UCSD-AML1 (cell line): ENCODE measurements around the gene ZFHX3.

Experiments
- DNase-seq: peaks from one replicate; lab custom pipeline; 2025; ENCODE audit not compliant: unreplicated experiment; lab: John Stamatoyannopoulos, UW

The ZFHX3 gene

GRCh38 chr16:72911971-72912370, 136.0 kb downstream of the ZFHX3 start:
- no peak for DNase-seq

- DNase-seq: no peak
These were observed 137.1 kb downstream of the ZFHX3 start for GRCh38 chr16:72910875-72911274.

GRCh38 chr16:72910381-72910780, 137.5 kb downstream of the ZFHX3 start:
- no peak for DNase-seq

- DNase-seq: no peak
These were observed 138.7 kb downstream of the ZFHX3 start for GRCh38 chr16:72909196-72909595.

- no peak for DNase-seq
These were observed 139.4 kb downstream of the ZFHX3 start for GRCh38 chr16:72908362-72909167.

- no peak for DNase-seq
These were observed 142.3 kb downstream of the ZFHX3 start for GRCh38 chr16:72905581-72905980.

- no peak for DNase-seq
These were observed 144.8 kb downstream of the ZFHX3 start for GRCh38 chr16:72903176-72903575.

- DNase-seq: no peak
These were observed 145.7 kb downstream of the ZFHX3 start for GRCh38 chr16:72902206-72902605.

GRCh38 chr16:72901000-72901627, 146.8 kb downstream of the ZFHX3 start:
- DNase-seq: no peak

GRCh38 chr16:72898216-72898825, 149.6 kb downstream of the ZFHX3 start:
- DNase-seq: no peak

- no peak for DNase-seq
These were observed 150.2 kb downstream of the ZFHX3 start for GRCh38 chr16:72897707-72898106.

- no peak for DNase-seq
These were observed 151.3 kb downstream of the ZFHX3 start for GRCh38 chr16:72896485-72897118.

- DNase-seq: no peak
These were observed 152.0 kb downstream of the ZFHX3 start for GRCh38 chr16:72895951-72896350.

GRCh38 chr16:72894293-72895151, 153.4 kb downstream of the ZFHX3 start:
- DNase-seq: no peak

GRCh38 chr16:72891291-72892227, 156.4 kb downstream of the ZFHX3 start:
- no peak for DNase-seq

GRCh38 chr16:72890587-72890986, 157.3 kb downstream of the ZFHX3 start:
- no peak for DNase-seq

- DNase-seq: no peak
These were observed 158.0 kb downstream of the ZFHX3 start for GRCh38 chr16:72889616-72890582.

GRCh38 chr16:72887537-72887936, 160.4 kb downstream of the ZFHX3 start:
- DNase-seq: no peak
